KMS-11 (cell line): ENCODE data around the gene LDAH.

ENCODE experiments used
- H2AFZ ChIP-seq: fragments of 200-600 bp; sonication (generic); 2 replicates; pipeline ENCODE4 v1.6.1; 2016; ENCODE audit warnings: antibody characterized with exemption, mixed run types, low read depth
- H3K27ac ChIP-seq: fragments of 200-600 bp; sonication (generic); 2 replicates; pipeline ENCODE4 v1.6.1; 2016; ENCODE audit warnings: mild to moderate bottlenecking, mixed run types
- H3K27me3 ChIP-seq: fragments of 200-600 bp; sonication (generic); 2 replicates; pipeline ENCODE4 v1.6.1; 2017; ENCODE audit warnings: mild to moderate bottlenecking, low read depth, mixed run types, moderate library complexity; ENCODE audit not compliant: insufficient read depth
- H3K36me3 ChIP-seq: fragments of 200-600 bp; sonication (generic); 2 replicates; pipeline ENCODE4 v1.6.1; 2017; ENCODE audit warnings: mild to moderate bottlenecking, mixed run types; ENCODE audit not compliant: insufficient read depth
- H3K4me1 ChIP-seq: fragments of 200-600 bp; sonication (generic); 2 replicates; pipeline ENCODE4 v1.6.1; 2016; ENCODE audit warnings: mild to moderate bottlenecking, low read depth, mixed run types; ENCODE audit not compliant: poor library complexity, severe bottlenecking
- H3K4me2 ChIP-seq: fragments of 200-600 bp; sonication (generic); 2 replicates; pipeline ENCODE4 v1.7.0; 2016; ENCODE audit warnings: mild to moderate bottlenecking, mixed run types
- H3K4me3 ChIP-seq: fragments of 200-600 bp; sonication (generic); IDR thresholded peaks from 2 replicates; pipeline ENCODE4 v1.6.1; 2017; ENCODE audit warnings: low read depth, low read length, mixed read lengths; ENCODE audit not compliant: insufficient read depth
- H3K79me2 ChIP-seq: fragments of 200-600 bp; sonication (generic); 2 replicates; pipeline ENCODE4 v1.6.1; 2016; ENCODE audit warnings: low read depth, mixed run types; ENCODE audit not compliant: insufficient read depth
- H3K9ac ChIP-seq: fragments of 200-600 bp; sonication (generic); 2 replicates; pipeline ENCODE4 v1.6.1; 2016; ENCODE audit warnings: mild to moderate bottlenecking, mixed run types
- H4K20me1 ChIP-seq: fragments of 200-600 bp; sonication (generic); 2 replicates; pipeline ENCODE4 v1.6.1; 2016; ENCODE audit warnings: mild to moderate bottlenecking, mixed run types; ENCODE audit not compliant: insufficient read depth
- CTCF ChIP-seq: fragments of 200-600 bp; sonication (generic); conservative IDR thresholded peaks from 2 replicates; pipeline ENCODE4 v1.6.1; 2017; ENCODE audit warnings: low read depth, mild to moderate bottlenecking, antibody characterized with exemption, low read length, moderate library complexity, mixed read lengths

Gene LDAH

GRCh38 chr2:20818820-20819219, 4.1 kb downstream of the LDAH start:
- Histone ChIP-seq H3K4me1 (no peaks in the 10 kb centered on the region), H3K27me3 (no peaks in the 10 kb centered on the region), H3K9ac (no peak overlapping the region), H3K36me3 (no peaks in the 10 kb centered on the region), H3K4me2 (no peak overlapping the region), H3K4me3 (no peak overlapping the region), H2AFZ (no peak overlapping the region), H3K27ac (no peak overlapping the region), H4K20me1 (no peaks in the 10 kb centered on the region), H3K79me2 (peaks cover 43% of the 10 kb centered on the region)
- no peak for TF ChIP-seq CTCF

- H3K36me3 ChIP-seq, result no peaks in the 10 kb centered on the region
- H3K79me2 ChIP-seq, result peaks cover 43% of the 10 kb centered on the region
- H4K20me1 ChIP-seq, result no peaks in the 10 kb centered on the region
- TF ChIP-seq CTCF, result no peak
- no peak overlapping the region for H3K9ac ChIP-seq
- H2AFZ ChIP-seq, result no peak overlapping the region
- H3K4me3 ChIP-seq, result no peak overlapping the region
- H3K4me2 ChIP-seq, result no peak overlapping the region
- no peaks in the 10 kb centered on the region for H3K4me1 ChIP-seq
- no peaks in the 10 kb centered on the region for H3K27me3 ChIP-seq
- no peak overlapping the region for H3K27ac ChIP-seq
Measured at GRCh38 chr2:20815216-20815615, 7.7 kb downstream of the LDAH start.

- no peak overlapping the region for H3K9ac ChIP-seq
- no peak overlapping the region for H3K4me2 ChIP-seq
- H3K4me3 ChIP-seq, result no peak overlapping the region
- H3K79me2 ChIP-seq, result peaks cover 30% of the 10 kb centered on the region
- TF ChIP-seq CTCF, result no peak
- no peak overlapping the region for H2AFZ ChIP-seq
- no peaks in the 10 kb centered on the region for H3K4me1 ChIP-seq
- H3K27ac ChIP-seq, result no peak overlapping the region
- no peaks in the 10 kb centered on the region for H3K27me3 ChIP-seq
- no peaks in the 10 kb centered on the region for H3K36me3 ChIP-seq
- H4K20me1 ChIP-seq, result no peaks in the 10 kb centered on the region
Measured at GRCh38 chr2:20812779-20813178, 10.1 kb downstream of the LDAH start.

GRCh38 chr2:20806286-20806685, 16.6 kb downstream of the LDAH start:
- Histone ChIP-seq H3K9ac (no peak overlapping the region), H3K4me2 (no peak overlapping the region), H3K4me1 (no peaks in the 10 kb centered on the region), H2AFZ (no peak overlapping the region), H3K4me3 (no peak overlapping the region), H4K20me1 (no peaks in the 10 kb centered on the region), H3K36me3 (no peaks in the 10 kb centered on the region), H3K79me2 (no peaks in the 10 kb centered on the region), H3K27ac (no peak overlapping the region), H3K27me3 (no peaks in the 10 kb centered on the region)
- TF ChIP-seq CTCF, result no peak

GRCh38 chr2:20803974-20804373, 18.9 kb downstream of the LDAH start:
- H3K27me3 ChIP-seq, result no peaks in the 10 kb centered on the region
- no peak overlapping the region for H2AFZ ChIP-seq
- H3K9ac ChIP-seq, result no peak overlapping the region
- no peaks in the 10 kb centered on the region for H3K79me2 ChIP-seq
- no peak for TF ChIP-seq CTCF
- H3K27ac ChIP-seq, result no peak overlapping the region
- H4K20me1 ChIP-seq, result no peaks in the 10 kb centered on the region
- no peaks in the 10 kb centered on the region for H3K4me1 ChIP-seq
- no peaks in the 10 kb centered on the region for H3K36me3 ChIP-seq
- H3K4me3 ChIP-seq, result no peak overlapping the region
- no peak overlapping the region for H3K4me2 ChIP-seq
